Mesenchymal stem cell (in vitro differentiated cells and primary cell): Measurements from ENCODE around the gene ARHGAP44.

ENCODE experiments used
- DNase-seq: peaks from one replicate; pipeline ENCODE4 v3.0.0-alpha.2; 2013
- H2AFZ ChIP-seq: one replicate; pipeline ENCODE4 v1.6.1; 2013; ENCODE audit warnings: low read depth, mild to moderate bottlenecking, control low read depth, inconsistent platforms, low read length, moderate library complexity
- H2AK5ac ChIP-seq: 2 replicates; pipeline ENCODE4 v1.6.1; 2013; ENCODE audit warnings: low read length, moderate library complexity, mild to moderate bottlenecking, inconsistent platforms; ENCODE audit not compliant: severe bottlenecking
- H2BK120ac ChIP-seq: one replicate; pipeline ENCODE4 v1.6.1; 2013; ENCODE audit warnings: low read depth, mild to moderate bottlenecking, inconsistent platforms, low read length, moderate library complexity
- H2BK12ac ChIP-seq, 2 experiments: one replicate each; pipeline ENCODE4 v1.6.1; 2013; ENCODE audit warnings: inconsistent platforms in 2 of 2, low read length in 2 of 2, mild to moderate bottlenecking in 2 of 2, moderate library complexity in 2 of 2, control low read depth in 1 of 2
- H2BK15ac ChIP-seq: one replicate; pipeline ENCODE4 v1.6.1; 2013; ENCODE audit warnings: mild to moderate bottlenecking, low read depth, inconsistent platforms; ENCODE audit not compliant: poor library complexity, severe bottlenecking
- H2BK5ac ChIP-seq: 2 replicates; pipeline ENCODE4 v1.6.1; 2013; ENCODE audit warnings: low read depth, mild to moderate bottlenecking, low read length, control low read depth, inconsistent platforms; ENCODE audit not compliant: poor library complexity, severe bottlenecking
- H3K14ac ChIP-seq, 2 experiments: one replicate each; pipeline ENCODE4 v1.6.1; 2013; ENCODE audit warnings: inconsistent platforms in 2 of 2, low read length in 2 of 2, control low read depth in 1 of 2, mild to moderate bottlenecking in 1 of 2, moderate library complexity in 1 of 2
- H3K18ac ChIP-seq, 2 experiments: one replicate each; pipeline ENCODE4 v1.6.1; 2013; ENCODE audit warnings: inconsistent platforms in 2 of 2, low read length in 2 of 2, control low read depth in 1 of 2, low read depth in 1 of 2, mild to moderate bottlenecking in 1 of 2
- H3K23ac ChIP-seq, 2 experiments: one replicate each; pipeline ENCODE4 v1.6.1; 2013; ENCODE audit warnings: inconsistent platforms in 2 of 2, low read length in 2 of 2, mild to moderate bottlenecking in 2 of 2, moderate library complexity in 2 of 2, control low read depth in 1 of 2
- H3K27ac ChIP-seq: 2 replicates; pipeline ENCODE4 v1.5.1; 2013; ENCODE audit warnings: mild to moderate bottlenecking, moderate library complexity, low read length, control low read depth, inconsistent platforms; ENCODE audit not compliant: poor library complexity, severe bottlenecking
- H3K27me3 ChIP-seq, 2 experiments: 2 replicates each; pipeline versions ENCODE4 v1.6.1 to v1.7.0; 2013; ENCODE audit warnings: low read length in 2 of 2, mild to moderate bottlenecking in 2 of 2, moderate library complexity in 2 of 2, control low read depth in 1 of 2, inconsistent platforms in 1 of 2; ENCODE audit not compliant: control insufficient read depth in 1 of 2, insufficient read depth in 1 of 2
- H3K36me3 ChIP-seq, 2 experiments: 2 replicates each; pipeline versions ENCODE4 v1.6.1 to v1.7.0; 2013; ENCODE audit warnings: low read length in 2 of 2, control low read depth in 1 of 2, inconsistent platforms in 1 of 2, low read depth in 1 of 2, mild to moderate bottlenecking in 1 of 2; ENCODE audit not compliant: insufficient read depth in 2 of 2, control insufficient read depth in 1 of 2
- H3K4ac ChIP-seq, 2 experiments: one replicate each; pipeline ENCODE4 v1.6.1; 2013; ENCODE audit warnings: inconsistent platforms in 2 of 2, low read length in 2 of 2, mild to moderate bottlenecking in 2 of 2, moderate library complexity in 2 of 2, control low read depth in 1 of 2, low read depth in 1 of 2
- H3K4me1 ChIP-seq: 2 replicates; pipeline ENCODE4 v1.6.1; 2013; ENCODE audit warnings: low read depth, low read length, control low read depth; ENCODE audit not compliant: control insufficient read depth, insufficient read depth
- H3K4me2 ChIP-seq: 2 replicates; pipeline ENCODE4 v1.6.1; 2013; ENCODE audit warnings: low read length, mild to moderate bottlenecking, inconsistent platforms; ENCODE audit not compliant: poor library complexity, severe bottlenecking
- H3K4me3 ChIP-seq, 2 experiments: 2 replicates each; pipeline versions ENCODE4 v1.5.1 to v1.7.0; 2013; ENCODE audit warnings: low read length in 2 of 2, mild to moderate bottlenecking in 2 of 2, control low read depth in 1 of 2, low read depth in 1 of 2; ENCODE audit not compliant: insufficient read depth in 1 of 2
- H3K79me1 ChIP-seq: replicated peaks from 2 replicates; pipeline ENCODE4 v1.6.1; 2013; ENCODE audit warnings: mild to moderate bottlenecking, control low read depth, low read length, inconsistent platforms; ENCODE audit not compliant: poor library complexity, severe bottlenecking
- H3K9ac ChIP-seq: 2 replicates; pipeline ENCODE4 v1.7.0; 2013; ENCODE audit warnings: mild to moderate bottlenecking, low read length, moderate library complexity
- H3K9me3 ChIP-seq: 2 replicates; pipeline ENCODE4 v1.7.0; 2013; ENCODE audit warnings: mild to moderate bottlenecking, low read length; ENCODE audit not compliant: control insufficient read depth
- H4K8ac ChIP-seq: one replicate; pipeline ENCODE4 v1.6.1; 2013; ENCODE audit warnings: inconsistent platforms, mild to moderate bottlenecking, low read length, moderate library complexity
- H4K91ac ChIP-seq: one replicate; pipeline ENCODE4 v1.6.1; 2013; ENCODE audit warnings: mild to moderate bottlenecking, low read length, inconsistent platforms
- WGBS: methylation state at CpG from one replicate; pipeline ENCODE4 v1.1.7; 2013; ENCODE audit warnings: mixed read lengths; 5-methylcytosine and 5-hydroxymethylcytosine counted together

ARHGAP44 gene

DNA sequence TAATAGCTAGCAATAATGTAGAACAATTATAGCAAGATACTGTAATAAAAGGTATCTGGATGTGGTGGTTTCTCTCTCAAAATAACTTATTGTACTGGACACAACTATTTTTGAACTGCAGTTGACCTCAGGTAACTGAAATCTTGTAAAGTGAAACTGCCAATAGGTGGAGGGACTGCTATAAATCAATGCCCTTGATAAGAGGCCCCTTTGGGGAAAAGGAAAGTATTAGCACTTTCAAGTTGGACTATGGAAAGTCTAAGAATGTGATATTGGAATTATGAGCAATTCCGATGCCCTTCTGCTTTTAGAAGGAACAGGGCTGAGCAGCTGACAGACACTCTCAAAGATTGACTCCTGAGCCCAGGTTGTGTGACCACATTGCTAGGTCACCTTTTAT lies 44.5 kb upstream of the ARHGAP44 start:
- Histone ChIP-seq H2BK12ac (no peak overlapping the region), H3K4me3 (no peak overlapping the region), H4K91ac (no peak overlapping the region), H2BK5ac (no peak overlapping the region), H3K23ac (no peak overlapping the region), H3K27ac (no peak overlapping the region), H3K27me3 (no peaks in the 10 kb centered on the region), H3K9ac (no peak overlapping the region), H2BK120ac (no peak overlapping the region), H2BK15ac (no peak overlapping the region), H2AK5ac (no peak overlapping the region), H3K14ac (no peak overlapping the region), H4K8ac (no peak overlapping the region), H2AFZ (no peak overlapping the region), H3K4me2 (no peak overlapping the region), H3K79me1 (no peaks in the 10 kb centered on the region), H3K4ac (no peak overlapping the region), H3K4me1 (peaks cover 6% of the 10 kb centered on the region), H3K18ac (no peak overlapping the region), H3K36me3 (no peaks in the 10 kb centered on the region), H3K9me3 (no peaks in the 10 kb centered on the region)
- DNase-seq = no peak
- WGBS = 100% methylated on average over 1 of the region's 1 CpG

DNA sequence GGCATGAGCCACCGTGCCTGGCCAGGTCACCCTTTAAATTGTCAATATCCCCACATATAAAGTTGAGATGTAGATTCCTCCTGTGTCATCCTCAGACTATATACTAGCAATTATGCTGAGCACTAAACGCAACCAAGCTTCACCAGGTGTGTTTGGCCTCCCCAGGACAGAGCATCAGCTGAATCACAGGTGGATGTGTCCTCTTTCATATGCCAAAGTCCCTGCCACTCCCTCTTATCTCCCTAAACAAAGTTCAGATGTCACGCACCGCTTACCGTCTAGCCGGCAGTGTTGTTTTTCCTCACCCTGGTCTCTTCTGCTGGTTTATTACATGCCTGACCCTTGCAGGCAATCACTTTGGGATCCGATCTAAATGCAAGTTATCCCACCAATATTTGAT lies 43.8 kb upstream of the ARHGAP44 start:
- H3K4me1 ChIP-seq = peaks cover 6% of the 10 kb centered on the region
- no peaks in the 10 kb centered on the region for H3K36me3 ChIP-seq
- H4K91ac ChIP-seq = peak overlapping the region; percentile 75
- no peaks in the 10 kb centered on the region for H3K79me1 ChIP-seq
- H3K4me3 ChIP-seq = no peak overlapping the region
- H3K27ac ChIP-seq = no peak overlapping the region
- H3K23ac ChIP-seq = no peak overlapping the region
- no peak overlapping the region for H2BK12ac ChIP-seq
- H3K9ac ChIP-seq = no peak overlapping the region
- no peak overlapping the region for H3K4ac ChIP-seq
- H2BK120ac ChIP-seq = no peak overlapping the region
- H4K8ac ChIP-seq = no peak overlapping the region
- no peak overlapping the region for H3K14ac ChIP-seq
- no peak for DNase-seq
- no peak overlapping the region for H3K4me2 ChIP-seq
- no peak overlapping the region for H2BK15ac ChIP-seq
- no peaks in the 10 kb centered on the region for H3K27me3 ChIP-seq
- 94% methylated on average over 6 of the region's 7 CpGs for WGBS
- no peak overlapping the region for H3K18ac ChIP-seq
- H2BK5ac ChIP-seq = no peak overlapping the region
- H2AK5ac ChIP-seq = no peak overlapping the region
- H3K9me3 ChIP-seq = no peaks in the 10 kb centered on the region
- H2AFZ ChIP-seq = no peak overlapping the region

GRCh38 chr17:12756786-12757185 lies 32.5 kb upstream of the ARHGAP44 start:
- H2BK15ac ChIP-seq = no peak overlapping the region
- DNase-seq = peak; percentile 80
- H2BK5ac ChIP-seq = no peak overlapping the region
- H2BK12ac ChIP-seq = no peak overlapping the region
- no peak overlapping the region for H2AK5ac ChIP-seq
- H3K4me2 ChIP-seq = no peak overlapping the region
- no peak overlapping the region for H3K18ac ChIP-seq
- H3K14ac ChIP-seq = no peak overlapping the region
- H3K4ac ChIP-seq = no peak overlapping the region
- H2BK120ac ChIP-seq = no peak overlapping the region
- H3K4me3 ChIP-seq = no peak overlapping the region
- H3K27me3 ChIP-seq = no peaks in the 10 kb centered on the region
- H3K9ac ChIP-seq = no peak overlapping the region
- no peaks in the 10 kb centered on the region for H3K4me1 ChIP-seq
- H3K23ac ChIP-seq = no peak overlapping the region
- H3K27ac ChIP-seq = no peak overlapping the region
- H3K36me3 ChIP-seq = peaks cover 0 to 6% of the 10 kb centered on the region in 2 experiments
- no peak overlapping the region for H4K91ac ChIP-seq
- H4K8ac ChIP-seq = no peak overlapping the region
- H3K9me3 ChIP-seq = no peaks in the 10 kb centered on the region
- H3K79me1 ChIP-seq = no peaks in the 10 kb centered on the region
- H2AFZ ChIP-seq = no peak overlapping the region

DNA sequence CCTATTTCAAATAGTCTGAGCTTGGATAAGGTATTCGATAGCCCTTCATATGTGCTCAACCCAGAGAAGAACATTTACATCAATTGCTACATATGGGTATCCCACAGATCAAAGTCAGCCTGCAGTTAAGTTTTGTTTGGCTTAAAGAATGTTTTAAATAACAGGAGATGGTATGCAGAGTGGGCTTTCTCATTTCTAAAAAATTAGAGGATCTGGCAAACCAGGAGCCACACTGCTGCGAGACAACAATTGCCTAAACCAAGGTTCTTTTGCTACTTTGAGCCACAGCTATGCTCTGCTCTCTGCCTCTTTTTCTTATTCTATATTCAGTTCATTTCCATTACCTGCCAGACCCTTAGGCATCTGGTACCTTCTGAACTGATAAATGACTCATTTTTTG lies 30.2 kb upstream of the ARHGAP44 start:
- no peak overlapping the region for H2AK5ac ChIP-seq
- no peak overlapping the region for H3K4me2 ChIP-seq
- H3K14ac ChIP-seq = no peak overlapping the region
- no peaks in the 10 kb centered on the region for H3K4me1 ChIP-seq
- no peak overlapping the region for H4K91ac ChIP-seq
- WGBS = 50% methylated on average over 2 of the region's 2 CpGs
- no peak overlapping the region for H2AFZ ChIP-seq
- H3K4me3 ChIP-seq = no peak overlapping the region
- no peak for DNase-seq
- no peak overlapping the region for H3K23ac ChIP-seq
- H3K9me3 ChIP-seq = no peaks in the 10 kb centered on the region
- no peak overlapping the region for H3K18ac ChIP-seq
- no peaks in the 10 kb centered on the region for H3K36me3 ChIP-seq
- H3K79me1 ChIP-seq = no peaks in the 10 kb centered on the region
- no peak overlapping the region for H2BK120ac ChIP-seq
- H3K4ac ChIP-seq = no peak overlapping the region
- no peak overlapping the region for H2BK12ac ChIP-seq
- H4K8ac ChIP-seq = no peak overlapping the region
- H2BK5ac ChIP-seq = no peak overlapping the region
- H3K27me3 ChIP-seq = peaks cover 0 to 8% of the 10 kb centered on the region in 2 experiments
- H3K9ac ChIP-seq = no peak overlapping the region
- H2BK15ac ChIP-seq = no peak overlapping the region
- H3K27ac ChIP-seq = no peak overlapping the region
